ES-I3 (cell line): ENCODE data around the gene LIN28B.

Experiments
- H3K36me3 ChIP-seq: 2 replicates; pipeline ENCODE4 v1.6.1; 2013; ENCODE audit warnings: mild to moderate bottlenecking, low read length, control low read depth, moderate library complexity; ENCODE audit not compliant: insufficient read depth
- H3K4me1 ChIP-seq: 2 replicates; pipeline ENCODE4 v1.6.1; 2013; ENCODE audit warnings: mild to moderate bottlenecking, control low read depth, low read length; ENCODE audit not compliant: insufficient read depth
- H3K9ac ChIP-seq: 2 replicates; pipeline ENCODE4 v1.6.1; 2013; ENCODE audit warnings: low read depth, mild to moderate bottlenecking, low read length, moderate library complexity
- H3K9me3 ChIP-seq: 2 replicates; pipeline ENCODE4 v1.6.1; 2013; ENCODE audit warnings: mild to moderate bottlenecking, low read length, moderate library complexity; ENCODE audit not compliant: control insufficient read depth, insufficient read depth

The LIN28B gene

DNA sequence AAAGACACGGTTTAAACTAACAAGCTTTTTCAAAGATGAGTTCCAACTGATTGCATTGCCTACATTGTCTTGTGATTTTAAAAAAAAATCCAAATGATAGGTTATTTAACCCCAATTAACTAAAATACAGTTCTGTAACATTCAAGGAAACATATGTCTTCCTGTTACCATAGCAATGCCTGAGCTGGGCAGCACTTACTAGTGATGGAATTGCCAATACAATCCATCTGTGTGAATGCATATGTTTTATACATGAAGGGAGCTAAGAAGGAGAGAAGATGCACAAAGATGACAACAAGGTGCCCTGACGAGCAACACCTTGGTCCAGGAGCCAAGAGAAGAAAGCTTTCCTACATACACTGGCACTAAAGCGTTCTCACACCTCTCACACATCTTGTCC lies 154.2 kb downstream of the LIN28B start:
- no peaks in the 10 kb centered on the region for H3K9me3 ChIP-seq
- no peaks in the 10 kb centered on the region for H3K4me1 ChIP-seq
- H3K9ac ChIP-seq: no peak overlapping the region
- no peaks in the 10 kb centered on the region for H3K36me3 ChIP-seq

DNA sequence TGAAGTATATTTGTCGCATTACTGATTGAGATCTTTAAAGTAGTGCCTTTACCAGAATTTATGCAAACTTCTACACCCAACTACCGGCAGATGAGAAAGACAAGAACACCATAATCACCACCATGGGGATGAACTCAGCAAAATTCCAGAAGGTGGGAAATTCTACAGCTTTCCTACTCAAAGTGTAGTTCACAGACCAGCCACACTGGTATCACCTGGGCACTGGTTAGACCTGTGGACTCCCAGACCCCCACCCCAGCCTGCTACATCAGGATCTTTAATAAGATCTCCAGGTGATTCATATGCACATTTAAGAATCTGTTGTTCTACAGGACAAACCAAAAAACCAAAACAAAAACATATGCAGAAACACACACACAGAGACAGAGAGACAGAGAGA lies 155.0 kb downstream of the LIN28B start:
- Histone ChIP-seq H3K9me3 (no peaks in the 10 kb centered on the region), H3K36me3 (no peaks in the 10 kb centered on the region), H3K9ac (no peak overlapping the region), H3K4me1 (no peaks in the 10 kb centered on the region)

DNA sequence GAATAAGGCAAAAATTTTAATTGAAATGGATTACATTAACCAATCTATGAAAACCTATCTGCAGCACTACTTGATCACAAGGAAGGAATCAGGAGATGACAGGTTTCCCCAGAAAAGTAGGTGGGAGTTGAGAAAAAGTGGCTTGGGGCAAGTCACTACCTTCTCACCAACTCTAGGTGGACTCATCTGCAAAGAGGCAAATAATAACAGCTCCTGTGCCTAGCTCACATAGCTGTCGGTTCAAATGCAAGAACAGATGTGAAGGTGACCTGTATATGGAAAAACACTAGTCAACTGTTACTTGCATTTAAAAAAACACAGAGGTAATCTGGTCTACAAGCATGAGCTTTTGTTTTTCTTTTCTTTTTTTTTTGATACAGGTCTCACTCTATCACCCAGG lies 155.7 kb downstream of the LIN28B start:
- no peaks in the 10 kb centered on the region for H3K36me3 ChIP-seq
- H3K9ac ChIP-seq: no peak overlapping the region

DNA sequence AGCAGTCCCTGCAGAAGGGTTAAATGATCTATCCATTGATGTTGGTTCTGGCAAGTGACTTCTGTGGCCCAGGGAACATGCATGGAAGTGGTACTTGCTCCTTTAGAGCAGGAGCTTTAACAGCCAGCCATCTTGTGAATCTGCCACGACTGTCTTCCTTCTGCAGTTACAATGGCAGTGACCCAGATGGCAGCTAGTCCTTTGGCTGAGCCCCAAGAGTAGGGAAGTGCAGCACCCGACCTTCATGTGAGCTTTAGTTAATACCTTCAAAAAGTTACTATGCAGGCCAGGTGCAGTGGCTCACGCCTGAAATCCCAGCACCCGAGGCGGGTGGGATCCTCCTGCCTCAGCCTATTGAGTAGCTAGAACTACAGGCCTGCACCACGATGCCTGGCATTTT lies 156.5 kb downstream of the LIN28B start:
- Histone ChIP-seq H3K36me3 (no peaks in the 10 kb centered on the region), H3K9me3 (no peaks in the 10 kb centered on the region), H3K4me1 (no peaks in the 10 kb centered on the region)

More for the DNA sequence above, 155.7 kb downstream of the LIN28B start:
- Histone ChIP-seq H3K9me3 (no peaks in the 10 kb centered on the region), H3K4me1 (no peaks in the 10 kb centered on the region)

DNA sequence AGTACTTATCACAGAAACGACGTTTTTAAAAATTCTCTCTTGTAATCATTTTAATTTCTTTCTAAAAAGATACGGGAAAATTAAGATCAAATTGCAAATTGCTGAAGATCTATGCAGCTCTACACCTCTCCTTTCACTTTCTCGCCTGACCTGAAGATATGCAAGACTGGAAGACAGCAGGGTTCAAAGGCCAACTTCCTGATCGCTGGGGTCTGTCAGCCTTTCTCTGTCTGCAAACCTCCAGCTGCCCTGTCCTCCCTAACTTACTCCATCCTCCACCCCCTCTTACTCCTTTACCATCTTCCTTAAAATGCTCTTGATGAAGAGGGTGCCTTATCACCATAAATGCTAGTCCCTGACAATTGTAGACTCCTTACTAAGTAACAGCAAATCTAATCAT lies 159.2 kb downstream of the LIN28B start:
- no peak overlapping the region for H3K9ac ChIP-seq
- H3K36me3 ChIP-seq: no peaks in the 10 kb centered on the region
- no peaks in the 10 kb centered on the region for H3K9me3 ChIP-seq
- H3K4me1 ChIP-seq: no peaks in the 10 kb centered on the region

More for the DNA sequence above, 156.5 kb downstream of the LIN28B start:
- H3K9ac ChIP-seq: no peak overlapping the region

DNA sequence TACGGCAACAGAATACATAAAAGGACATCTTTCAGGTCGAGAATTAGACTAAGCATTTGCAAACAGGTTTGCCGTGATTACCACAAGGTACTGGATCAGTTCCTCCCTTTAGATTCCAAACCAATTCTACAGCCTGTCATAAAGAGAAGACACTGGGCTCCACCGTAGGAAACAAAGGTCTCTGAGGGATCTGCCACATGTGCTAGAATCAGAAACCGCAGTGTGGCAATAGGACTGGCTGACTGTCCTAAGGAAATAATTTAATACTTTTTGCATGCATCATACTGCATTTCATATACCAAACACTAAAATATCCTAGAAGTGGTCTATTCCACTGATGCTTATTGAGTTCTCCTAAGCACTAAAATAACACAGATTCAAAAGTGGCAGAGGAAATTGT lies 163.7 kb downstream of the LIN28B start:
- no peaks in the 10 kb centered on the region for H3K36me3 ChIP-seq
- H3K9me3 ChIP-seq: no peaks in the 10 kb centered on the region
- H3K9ac ChIP-seq: no peak overlapping the region
- H3K4me1 ChIP-seq: peaks cover 12% of the 10 kb centered on the region; the same call in 1 of the 2 replicates

DNA sequence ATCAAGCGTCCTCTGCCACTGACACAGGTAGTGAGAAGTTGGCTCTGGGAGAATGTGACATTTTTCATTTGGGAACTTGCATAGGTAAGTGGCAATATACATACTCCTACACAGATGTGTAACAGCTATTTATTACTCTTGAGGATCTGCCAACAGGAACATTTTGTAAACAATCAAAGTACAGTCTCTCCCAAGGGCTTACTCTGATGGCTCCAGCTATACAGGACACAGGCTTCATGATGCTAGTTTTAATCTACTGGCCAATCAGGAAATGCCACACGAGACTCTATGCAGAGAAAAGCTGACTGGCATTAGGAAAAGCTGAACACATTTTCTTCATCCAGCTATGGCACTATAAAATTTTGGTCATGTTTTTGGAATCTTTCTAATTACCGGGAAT lies 165.1 kb downstream of the LIN28B start:
- peaks cover 12% of the 10 kb centered on the region; the same call in 1 of the 2 replicates for H3K4me1 ChIP-seq
- no peak overlapping the region for H3K9ac ChIP-seq
- H3K9me3 ChIP-seq: no peaks in the 10 kb centered on the region
- H3K36me3 ChIP-seq: no peaks in the 10 kb centered on the region

DNA sequence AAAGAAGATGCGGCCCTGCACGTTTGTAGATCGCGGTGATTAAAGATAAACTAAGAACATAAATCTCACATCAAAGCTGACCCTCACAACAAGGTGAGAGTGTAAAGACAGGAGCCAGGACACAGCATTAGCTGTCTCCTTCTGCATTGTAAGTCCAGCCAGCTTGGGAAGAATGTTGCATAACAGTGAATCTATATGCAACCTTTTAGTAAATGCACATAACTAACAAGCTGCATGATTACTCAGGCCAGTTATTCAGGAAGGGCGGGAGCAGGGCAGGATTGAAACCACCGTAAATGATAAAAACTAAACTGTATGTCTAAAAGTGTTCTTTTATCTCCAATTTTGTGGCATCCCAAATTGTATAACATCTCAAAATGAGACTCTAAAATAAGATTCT lies 165.8 kb downstream of the LIN28B start:
- Histone ChIP-seq H3K36me3 (no peaks in the 10 kb centered on the region), H3K9ac (no peak overlapping the region), H3K9me3 (no peaks in the 10 kb centered on the region), H3K4me1 (peaks cover 12% of the 10 kb centered on the region; the same call in 1 of the 2 replicates)
